GM12878 (cell line): ENCODE data around the gene AIG1. TPM values are rescaled to one million over a fixed set of nuclear protein-coding genes. Genes with fewer than 3 reads are reported as not detected.

Experiments used
- ATAC-seq: fragments of 200-7000 bp; cut with Tn5 transposase; 3 replicates; pipeline ENCODE4 v1.9.1; 2020; ENCODE audit warnings: mild to moderate bottlenecking, moderate library complexity
- BruUV-seq: library from RNA; stranded (reverse); fragments of 400-500 nt; replicated peaks from 2 replicates; lab custom pipeline; 2021; lab: Mats Ljungman, UMichigan
- CTCF ChIA-PET: fragments of 300-600 bp; sonication (Branson Sonifier 250); formaldehyde crosslinking; extraction: SDS; loops from one replicate; lab custom pipeline; 2021; ENCODE audit warnings: inconsistent platforms; lab: Yijun Ruan, JAX
- POLR2A ChIA-PET: fragments of 350-600 bp; formaldehyde crosslinking; extraction: SDS; loops from one replicate; lab custom pipeline; 2021; ENCODE audit warnings: inconsistent platforms; lab: Charles Lee
- RAD21 ChIA-PET: fragments of 300-600 bp; sonication (Branson Sonifier 250); formaldehyde crosslinking; loops from one replicate; lab custom pipeline; 2023; ENCODE audit warnings: antibody characterized with exemption; ENCODE audit not compliant: unreplicated experiment; lab: Charles Lee
- SMC1A ChIA-PET: fragments of 300-600 bp; sonication (Branson Sonifier 250); formaldehyde crosslinking; loops from one replicate; lab custom pipeline; 2023; ENCODE audit not compliant: unreplicated experiment, uncharacterized antibody; lab: Charles Lee
- DNase-seq: peaks from one replicate; pipeline ENCODE4 v3.0.0-alpha.2; 2011; ENCODE audit warnings: low read depth, low spot score
- FAIRE-seq: peaks from 3 replicates; lab custom pipeline; 2011; peaks lifted over from hg19 to GRCh38; lab: Jason Lieb, UNC
- H2AFZ ChIP-seq: 2 replicates; pipeline ENCODE4 v1.6.0; 2011; ENCODE audit warnings: low read depth, low read length, control low read depth; ENCODE audit not compliant: control insufficient read depth
- H3K27ac ChIP-seq: 2 replicates; pipeline ENCODE4 v1.5.1; 2011; ENCODE audit warnings: control low read depth; ENCODE audit not compliant: control insufficient read depth, insufficient read depth
- H3K27me3 ChIP-seq, 2 experiments: replicated peaks in 1 of 2; 2 replicates each; pipeline versions ENCODE4 v1.6.0 to v1.6.1; 2011; ENCODE audit warnings: low read length in 1 of 2; ENCODE audit not compliant: control insufficient read depth in 2 of 2, insufficient read depth in 2 of 2
- H3K36me3 ChIP-seq, 2 experiments: 2 replicates each; pipeline ENCODE4 v1.5.1; 2011; ENCODE audit warnings: low read length in 1 of 2; ENCODE audit not compliant: control insufficient read depth in 2 of 2, insufficient read depth in 2 of 2
- H3K4me1 ChIP-seq: 2 replicates; pipeline ENCODE4 v1.6.1; 2011; ENCODE audit warnings: mild to moderate bottlenecking, low read length, moderate library complexity, mixed read lengths; ENCODE audit not compliant: control insufficient read depth, insufficient read depth
- H3K4me2 ChIP-seq: 2 replicates; pipeline ENCODE4 v1.6.0; 2011; ENCODE audit warnings: control low read depth; ENCODE audit not compliant: control insufficient read depth, insufficient read depth
- H3K4me3 ChIP-seq: fragments of 200-600 bp; sonication (generic); 2 replicates; pipeline ENCODE4 v1.5.1; 2016
- H3K79me2 ChIP-seq: 2 replicates; pipeline ENCODE4 v1.6.0; 2011; ENCODE audit warnings: low read length; ENCODE audit not compliant: control insufficient read depth, insufficient read depth
- H3K9ac ChIP-seq: 2 replicates; pipeline ENCODE4 v1.8.0; 2011; ENCODE audit warnings: low read length, control low read depth, mixed read lengths; ENCODE audit not compliant: control insufficient read depth, insufficient read depth
- H3K9me3 ChIP-seq: replicated peaks from 3 replicates; pipeline ENCODE4 v1.5.1; 2011; ENCODE audit warnings: mild to moderate bottlenecking, low read length; ENCODE audit not compliant: control insufficient read depth, insufficient read depth
- H4K20me1 ChIP-seq: 2 replicates; pipeline ENCODE4 v1.6.0; 2011; ENCODE audit not compliant: control insufficient read depth, insufficient read depth
- FOS ChIP-seq: IDR thresholded peaks from 3 replicates; pipeline ENCODE4 v1.6.1; 2011; ENCODE audit warnings: borderline replicate concordance; ENCODE audit not compliant: insufficient read length; ENCODE audit errors: extremely low read depth
- GATAD2B ChIP-seq: fragments of 450-650 bp; conservative IDR thresholded peaks from 2 replicates; pipeline ENCODE4 v1.6.1; 2017; ENCODE audit warnings: low read depth, mild to moderate bottlenecking, moderate library complexity
- IKZF2 ChIP-seq, 2 experiments: fragments of 450-650 bp; IDR thresholded peaks; 2 replicates each; pipeline ENCODE4 v1.6.1; 2017; ENCODE audit warnings: mild to moderate bottlenecking in 2 of 2, moderate library complexity in 2 of 2
- MTA2 ChIP-seq: fragments of 450-650 bp; IDR thresholded peaks from 2 replicates; pipeline ENCODE4 v1.6.1; 2016; ENCODE audit warnings: low read depth, mild to moderate bottlenecking, moderate library complexity
- RELA ChIP-seq: fragments of 450-650 bp; IDR thresholded peaks from 2 replicates; pipeline ENCODE4 v1.8.0; 2014; ENCODE audit warnings: borderline replicate concordance; ENCODE audit not compliant: partially characterized antibody
- SIN3A ChIP-seq: IDR thresholded peaks from 2 replicates; pipeline ENCODE4 v1.6.1; 2012; ENCODE audit warnings: low read depth, low read length, improper control_type of control experiment
- SMAD1 ChIP-seq: fragments of 450-650 bp; IDR thresholded peaks from 2 replicates; pipeline ENCODE4 v1.6.1; 2018; ENCODE audit warnings: mild to moderate bottlenecking, low read depth; ENCODE audit not compliant: partially characterized antibody
- SP1 ChIP-seq: IDR thresholded peaks from one replicate; pipeline ENCODE4 v1.6.1; 2011; ENCODE audit warnings: low read depth, low read length
- TCF3 ChIP-seq: IDR thresholded peaks from 2 replicates; pipeline ENCODE4 v1.6.1; 2012; ENCODE audit warnings: low read depth, mild to moderate bottlenecking, low read length, borderline replicate concordance; ENCODE audit not compliant: insufficient read depth
- ZNF274 ChIP-seq: IDR thresholded peaks from one replicate; pipeline ENCODE4 v1.8.0; 2011; ENCODE audit not compliant: insufficient read length, insufficient read depth
- ZNF622 ChIP-seq: fragments of 450-650 bp; IDR thresholded peaks from 2 replicates; pipeline ENCODE4 v1.6.1; 2017; ENCODE audit warnings: mild to moderate bottlenecking, inconsistent platforms
- ZZZ3 ChIP-seq: IDR thresholded peaks from 2 replicates; pipeline ENCODE4 v1.6.1; 2011; ENCODE audit warnings: low read depth; ENCODE audit not compliant: control insufficient read depth, insufficient read length
- WGBS: methylation state at CpG from one replicate; pipeline ENCODE4 v1.1.6; 2016; ENCODE audit warnings: low lambda C conversion rate; ENCODE audit not compliant: insufficient replicate concordance, insufficient coverage; ENCODE audit errors: missing lambda C conversion rate; 5-methylcytosine and 5-hydroxymethylcytosine counted together
- in situ Hi-C: fragments of 300-500 bp; cut with MboI; formaldehyde crosslinking; loops from 9 replicates; pipeline ENCODE4 v1.14.3; 2018; ENCODE audit warnings: mixed read lengths
- intact Hi-C: fragments of 100-400 bp; cut with micrococcal nuclease; formaldehyde crosslinking; loops from one replicate; pipeline ENCODE4 v1.14.2; 2022; ENCODE audit not compliant: unreplicated experiment
- polyA plus RNA-seq, 11 experiments: library from polyadenylated mRNA; depleted of rRNA in 4 of 11; unstranded in 6 of 11; stranded (reverse) in 5 of 11; fragments of >200 nt; fragmentation: Nextera tagmentation in 4 of 11; fragmentation: Illumina TruSeq in 1 of 11; extraction: Ambion mirVana in 4 of 11; extraction: Trizol in 1 of 11; gene quantifications; 1 replicate in 1 of 11; 2 replicates in 10 of 11; pipeline versions ENCODE4 v1.2.1 to v1.2.3, GENCODE V29; 2011 to 2016; ENCODE audit warnings: inconsistent platforms in 2 of 11, missing spikeins in 2 of 11, low read depth in 1 of 11
- total RNA-seq, 4 experiments: library from RNA; depleted of rRNA in 3 of 4; stranded (reverse); fragments of >200 nt in 3 of 4; fragmentation: Illumina TruSeq in 1 of 4; extraction: Trizol in 1 of 4; gene quantifications; 2 replicates each; pipeline versions ENCODE4 v1.2.1 to v1.2.3, GENCODE V29; 2013 to 2021
- TF ChIP-seq, protein P1 (sequence below): IDR thresholded peaks from 2 replicates; pipeline ENCODE4 v1.6.1; 2011; ENCODE audit warnings: borderline replicate concordance, low read depth, mild to moderate bottlenecking, moderate library complexity, low read length; ENCODE audit not compliant: insufficient read depth, poor library complexity, severe bottlenecking
- TF ChIP-seq, protein P2 (sequence below): IDR thresholded peaks from 2 replicates; pipeline ENCODE4 v1.6.1; 2012; ENCODE audit warnings: low read depth, low read length, improper control_type of control experiment

AIG1 gene
- total and polyA plus RNA-seq, 10 of the 15 experiments (the other 5 are each of a cell fraction or from before 2014, with no cell fraction given): 27.0 to 74.5 (median 36.4) TPM

DNA sequence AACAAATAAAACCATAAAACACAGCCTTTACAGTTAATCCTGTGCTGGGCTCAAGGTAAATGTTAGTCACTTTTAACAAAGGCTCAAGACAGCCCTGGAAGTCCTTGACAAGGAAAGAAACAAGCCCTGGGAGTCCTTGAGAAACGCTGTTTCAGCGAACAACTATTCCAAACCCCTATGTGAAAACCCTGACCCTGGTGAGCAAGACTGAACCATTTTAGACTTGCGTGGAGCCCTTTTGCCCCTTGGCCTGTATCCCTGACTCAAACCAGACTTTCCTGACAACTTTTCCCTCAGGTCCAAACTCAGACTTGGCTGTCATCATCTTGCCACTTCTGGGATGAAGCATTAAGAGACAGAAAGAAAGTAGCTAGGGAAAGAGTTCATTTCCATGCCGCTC lies 180.4 kb downstream of the AIG1 start:
- intact Hi-C loops (no loop called here), in situ Hi-C loops (no loop called here)
- H3K27me3 ChIP-seq: no peaks in the 10 kb centered on the region
- H4K20me1 ChIP-seq: no peaks in the 10 kb centered on the region
- ATAC-seq (no peak), DNase-seq (no peak), FAIRE-seq (no peak)
- H3K27ac ChIP-seq: no peak overlapping the region
- H2AFZ ChIP-seq: no peak overlapping the region
- no peaks in the 10 kb centered on the region for H3K79me2 ChIP-seq
- H3K4me2 ChIP-seq: no peak overlapping the region
- POLR2A ChIA-PET: no interaction called here
- no peaks in the 10 kb centered on the region for H3K4me1 ChIP-seq
- TF ChIP-seq, protein P1, sequence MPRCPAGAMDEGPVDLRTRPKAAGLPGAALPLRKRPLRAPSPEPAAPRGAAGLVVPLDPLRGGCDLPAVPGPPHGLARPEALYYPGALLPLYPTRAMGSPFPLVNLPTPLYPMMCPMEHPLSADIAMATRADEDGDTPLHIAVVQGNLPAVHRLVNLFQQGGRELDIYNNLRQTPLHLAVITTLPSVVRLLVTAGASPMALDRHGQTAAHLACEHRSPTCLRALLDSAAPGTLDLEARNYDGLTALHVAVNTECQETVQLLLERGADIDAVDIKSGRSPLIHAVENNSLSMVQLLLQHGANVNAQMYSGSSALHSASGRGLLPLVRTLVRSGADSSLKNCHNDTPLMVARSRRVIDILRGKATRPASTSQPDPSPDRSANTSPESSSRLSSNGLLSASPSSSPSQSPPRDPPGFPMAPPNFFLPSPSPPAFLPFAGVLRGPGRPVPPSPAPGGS: no peak
- TF ChIP-seq IKZF2 (IDR thresholded peaks at IDR 0.05) (no peak), ZZZ3 (no peak), RELA (no peak), FOS (no peak), SIN3A (no peak), ZNF622 (no peak), SMAD1 (no peak), GATAD2B (no peak), MTA2 (no peak), TCF3 (no peak), ZNF274 (no peak), SP1 (no peak)
- TF ChIP-seq, protein P2, sequence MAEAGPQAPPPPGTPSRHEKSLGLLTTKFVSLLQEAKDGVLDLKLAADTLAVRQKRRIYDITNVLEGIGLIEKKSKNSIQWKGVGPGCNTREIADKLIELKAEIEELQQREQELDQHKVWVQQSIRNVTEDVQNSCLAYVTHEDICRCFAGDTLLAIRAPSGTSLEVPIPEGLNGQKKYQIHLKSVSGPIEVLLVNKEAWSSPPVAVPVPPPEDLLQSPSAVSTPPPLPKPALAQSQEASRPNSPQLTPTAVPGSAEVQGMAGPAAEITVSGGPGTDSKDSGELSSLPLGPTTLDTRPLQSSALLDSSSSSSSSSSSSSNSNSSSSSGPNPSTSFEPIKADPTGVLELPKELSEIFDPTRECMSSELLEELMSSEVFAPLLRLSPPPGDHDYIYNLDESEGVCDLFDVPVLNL: no peak
- H3K9ac ChIP-seq: no peak overlapping the region
- WGBS: 99% methylated on average over 4 of the region's 4 CpGs
- RAD21 ChIA-PET: no interaction called here
- CTCF ChIA-PET: interaction anchor here (1.0 kb wide), 1 partner anchor 10 kb away, joined by 3 read pairs; no protein-coding TSS in a partner anchor
- BruUV-seq: no TSS peak
- H3K9me3 ChIP-seq: no peaks in the 10 kb centered on the region
- H3K36me3 ChIP-seq: no peaks in the 10 kb centered on the region
- H3K4me3 ChIP-seq: no peak overlapping the region
- SMC1A ChIA-PET: interaction anchor here (1.0 kb wide), 1 partner anchor 187 kb away, joined by 4 read pairs; no protein-coding TSS in a partner anchor
